ENCODE results near the gene VAV1.
A peak's percentile ranks its signal among the peaks of the same experiment; 100 is the strongest.
"Not testable (repeated sequence)": the region's sequence is repeated elsewhere in the genome, so short reads cannot be mapped to it uniquely, and the experiment has no call there.

VAV1 gene

DNA sequence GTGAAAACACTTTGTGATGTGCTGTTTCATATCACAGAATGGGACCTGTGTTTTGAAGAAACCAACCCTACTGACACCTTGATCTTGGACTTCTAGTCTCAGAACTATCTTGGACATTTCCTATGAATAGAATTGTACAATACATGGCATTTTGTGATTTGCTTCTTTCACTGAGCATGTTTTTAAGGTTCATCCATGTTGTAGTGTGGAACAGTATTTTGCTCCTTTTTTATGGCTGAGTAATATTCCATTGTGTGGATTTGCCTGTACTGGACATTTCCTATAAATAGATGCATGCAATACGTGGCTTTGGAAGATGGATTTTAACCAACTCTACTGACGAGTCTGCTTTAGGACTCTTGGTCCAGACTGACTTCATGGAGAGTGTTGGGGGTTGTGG is 46.8 kb downstream of the VAV1 start:
- DNase-seq (ENCODE audit: low spot score), result no peak

DNA sequence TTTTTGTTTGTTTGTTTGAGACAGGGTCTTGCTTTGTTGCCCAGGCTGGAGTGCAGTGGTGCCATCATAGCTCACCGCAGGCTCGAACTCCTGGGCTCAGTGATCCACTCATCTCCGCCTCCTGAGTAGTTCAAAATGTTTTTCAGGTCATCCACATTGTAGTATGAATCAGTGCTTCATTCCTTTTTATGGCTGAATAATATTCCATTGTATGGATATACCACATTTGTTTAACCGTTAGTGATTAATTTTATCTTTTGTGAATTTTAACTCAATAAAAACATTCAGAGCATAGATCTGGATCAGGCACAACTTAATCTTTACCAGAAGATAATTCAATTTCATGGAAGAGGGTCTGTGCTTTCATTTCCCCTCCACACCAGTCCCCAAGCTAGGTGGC is 47.7 kb downstream of the VAV1 start:
- no peak for DNase-seq (ENCODE audit: low spot score)

DNA sequence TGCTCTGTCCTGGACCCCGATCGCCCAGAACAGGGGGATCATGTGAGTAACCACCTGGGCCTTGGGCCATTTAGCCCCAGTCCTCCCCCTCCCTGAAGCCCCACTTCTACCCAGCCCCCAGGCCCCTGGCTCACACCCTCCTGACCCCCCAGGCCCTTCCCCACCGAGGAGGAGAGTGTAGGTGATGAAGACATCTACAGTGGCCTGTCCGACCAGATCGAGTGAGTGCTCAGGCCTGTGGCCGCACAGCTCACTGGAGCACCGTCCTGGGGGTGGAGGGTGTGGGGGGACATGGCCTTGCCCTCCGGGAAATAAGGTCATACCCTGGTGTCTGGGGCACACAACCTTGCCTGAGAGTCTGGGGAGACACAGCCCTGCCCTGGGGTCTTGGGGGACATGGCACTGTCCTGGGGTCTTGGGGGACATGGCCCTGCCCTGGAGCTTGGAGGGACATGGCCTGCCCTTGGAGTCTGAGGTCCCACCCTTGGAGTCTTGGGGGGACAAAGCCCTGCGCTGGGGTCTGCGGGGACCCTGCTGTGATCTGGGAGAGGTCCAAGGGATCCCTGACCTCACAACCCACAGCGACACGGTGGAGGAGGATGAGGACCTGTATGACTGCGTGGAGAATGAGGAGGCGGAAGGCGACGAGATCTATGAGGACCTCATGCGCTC is 49.3 kb downstream of the VAV1 start:
- no peak for DNase-seq (ENCODE audit: low spot score)

DNA sequence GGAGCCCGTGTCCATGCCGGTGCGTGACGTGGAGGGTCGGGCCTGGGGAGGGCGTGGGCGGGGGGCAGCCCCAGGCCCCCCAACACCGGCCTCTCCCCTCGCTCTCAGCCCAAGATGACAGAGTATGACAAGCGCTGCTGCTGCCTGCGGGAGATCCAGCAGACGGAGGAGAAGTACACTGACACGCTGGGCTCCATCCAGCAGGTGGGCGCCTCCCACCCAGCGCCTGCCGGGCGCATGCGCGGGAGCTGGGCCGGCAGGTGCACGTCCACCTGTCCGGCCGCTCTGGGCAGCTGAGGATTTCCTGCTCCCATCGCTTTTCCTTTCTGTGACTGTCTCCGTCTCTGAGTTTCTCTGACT is 49.8 kb downstream of the VAV1 start:
- DNase-seq (ENCODE audit: low spot score), result no peak

DNA sequence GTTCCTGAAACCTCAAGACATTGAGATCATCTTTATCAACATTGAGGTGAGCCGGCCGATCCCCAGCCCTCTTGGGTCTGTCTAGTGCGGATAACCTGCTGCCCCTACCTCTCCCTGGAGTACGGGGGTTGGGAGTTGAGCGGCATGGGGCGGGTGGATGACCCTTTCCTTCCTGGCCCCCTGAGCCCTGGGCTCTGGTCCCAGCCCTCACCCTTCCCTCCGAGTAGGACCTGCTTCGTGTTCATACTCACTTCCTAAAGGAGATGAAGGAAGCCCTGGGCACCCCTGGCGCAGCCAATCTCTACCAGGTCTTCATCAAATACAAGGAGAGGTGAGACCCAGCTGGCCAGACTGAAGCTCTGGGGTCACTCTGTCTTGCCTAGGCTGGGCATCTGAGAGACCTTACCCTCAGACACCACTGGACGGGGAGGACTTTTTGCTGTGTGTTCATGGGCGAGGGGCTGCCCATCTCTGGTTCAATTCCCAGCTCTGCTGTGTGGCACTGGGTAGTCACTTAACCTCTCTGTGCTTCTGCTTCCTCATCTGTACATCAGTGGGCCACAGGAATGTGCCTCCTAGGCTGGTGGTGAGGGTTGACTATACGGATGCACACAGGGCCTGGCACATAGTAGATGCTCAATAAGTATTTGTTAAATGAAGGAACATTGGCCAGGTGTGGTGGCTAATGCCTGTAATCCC is 52.7 kb downstream of the VAV1 start:
- no peak for DNase-seq (ENCODE audit: low spot score)

DNA sequence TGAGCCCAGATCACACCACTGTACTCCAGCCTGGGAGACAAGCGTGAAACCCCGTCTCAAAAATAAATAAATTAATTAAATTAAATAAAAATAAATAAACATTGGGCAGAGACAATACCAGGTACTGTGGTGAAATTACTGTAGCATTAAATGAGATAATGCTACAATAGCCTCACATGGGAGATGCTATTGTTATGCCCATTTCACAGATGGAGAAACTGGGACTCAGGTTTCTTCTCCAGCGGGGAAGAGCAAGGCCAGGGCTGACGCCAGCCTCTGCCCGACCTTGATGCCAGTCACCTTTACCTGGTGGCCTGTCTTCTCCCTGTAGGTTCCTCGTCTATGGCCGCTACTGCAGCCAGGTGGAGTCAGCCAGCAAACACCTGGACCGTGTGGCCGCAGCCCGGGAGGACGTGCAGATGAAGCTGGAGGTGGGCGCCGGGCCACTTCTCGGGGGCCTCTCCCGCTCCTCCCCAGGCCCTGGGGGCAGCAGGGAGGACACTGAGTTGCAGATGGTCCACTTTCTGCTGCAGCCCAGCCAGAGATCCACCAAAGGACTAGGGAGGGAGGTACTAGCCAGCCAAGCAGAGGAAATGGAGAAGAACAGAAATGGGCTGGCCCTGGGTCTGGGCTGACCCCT is 53.9 kb downstream of the VAV1 start:
- no peak for DNase-seq (ENCODE audit: low spot score)

DNA sequence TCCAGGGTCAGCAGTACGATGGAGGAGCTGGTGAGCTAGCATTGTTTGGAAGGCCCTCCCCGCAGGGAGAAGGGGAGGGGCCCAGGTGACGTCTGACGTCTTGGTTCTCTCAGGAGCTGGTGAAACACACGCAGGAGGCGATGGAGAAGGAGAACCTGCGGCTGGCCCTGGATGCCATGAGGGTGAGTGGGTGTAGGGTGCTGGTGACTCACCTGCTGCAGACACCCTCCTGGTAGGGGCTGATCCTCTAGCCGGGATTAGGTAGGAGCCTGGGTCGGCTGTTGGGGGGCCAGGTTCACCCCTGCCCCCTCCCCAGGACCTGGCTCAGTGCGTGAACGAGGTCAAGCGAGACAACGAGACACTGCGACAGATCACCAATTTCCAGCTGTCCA is 55.8 kb downstream of the VAV1 start:
- peak; percentile 26 for DNase-seq (ENCODE audit: low spot score)

DNA sequence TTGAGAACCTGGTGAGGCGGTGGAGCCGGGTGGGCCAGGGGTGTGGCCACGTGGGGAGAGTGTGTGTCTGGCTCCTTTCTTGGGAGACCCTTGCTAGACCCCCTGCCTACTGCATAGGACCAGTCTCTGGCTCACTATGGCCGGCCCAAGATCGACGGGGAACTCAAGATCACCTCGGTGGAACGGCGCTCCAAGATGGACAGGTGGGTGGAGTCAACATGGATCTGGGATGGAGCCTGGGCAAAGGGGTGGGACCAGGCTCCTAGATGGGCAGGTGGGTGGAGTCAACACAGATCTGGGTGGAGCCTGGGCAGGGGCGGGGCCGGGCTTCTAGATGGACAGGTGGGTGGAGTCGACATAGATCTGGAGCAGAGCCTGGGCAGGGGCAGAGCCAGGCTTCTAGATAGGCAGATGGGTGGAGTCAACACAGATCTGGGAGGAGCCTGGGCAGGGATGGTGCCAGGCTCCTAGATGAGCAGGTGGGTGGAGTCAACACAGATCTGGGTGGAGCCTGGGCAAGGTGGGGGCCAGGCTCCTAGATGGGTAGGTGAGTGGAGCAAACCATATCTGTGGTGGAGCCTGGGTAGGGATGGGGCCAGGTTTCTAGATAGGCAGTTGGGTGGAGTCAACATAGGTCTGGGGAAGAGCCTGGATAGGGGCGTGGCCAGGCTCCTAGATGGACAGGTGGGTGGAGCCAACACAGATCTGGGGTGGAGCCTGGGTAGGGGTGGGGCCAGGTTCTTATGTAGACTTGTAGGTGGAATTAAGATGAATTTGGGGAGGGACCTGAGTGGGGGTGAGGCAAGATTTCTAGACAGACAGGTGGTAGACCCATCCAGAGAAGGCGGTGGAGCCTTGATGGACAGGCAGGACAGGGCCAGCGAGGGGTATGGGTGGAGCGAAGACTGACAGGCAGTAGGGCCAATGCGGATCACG is 56.5 kb downstream of the VAV1 start:
- peak; percentile 16 for DNase-seq (ENCODE audit: low spot score)

DNA sequence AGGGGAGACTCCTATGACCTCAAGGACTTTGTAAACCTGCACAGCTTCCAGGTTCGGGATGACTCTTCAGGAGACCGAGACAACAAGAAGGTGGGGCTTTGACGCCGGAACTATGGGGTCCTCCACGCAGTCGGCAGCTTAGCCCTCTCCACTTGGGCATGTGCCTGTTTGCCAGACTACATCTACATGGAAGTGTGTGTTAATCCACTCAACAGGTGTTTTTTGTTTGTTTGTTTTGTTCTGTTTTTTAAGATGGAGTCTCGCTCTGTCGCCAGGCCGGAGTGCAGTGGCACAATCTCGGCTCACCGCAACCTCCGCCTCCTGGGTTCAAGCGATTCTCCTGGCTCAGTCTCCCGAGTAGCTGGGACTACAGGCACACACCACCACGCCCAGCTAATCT is 57.3 kb downstream of the VAV1 start:
- DNase-seq (ENCODE audit: low spot score), result not testable (repeated sequence)

DNA sequence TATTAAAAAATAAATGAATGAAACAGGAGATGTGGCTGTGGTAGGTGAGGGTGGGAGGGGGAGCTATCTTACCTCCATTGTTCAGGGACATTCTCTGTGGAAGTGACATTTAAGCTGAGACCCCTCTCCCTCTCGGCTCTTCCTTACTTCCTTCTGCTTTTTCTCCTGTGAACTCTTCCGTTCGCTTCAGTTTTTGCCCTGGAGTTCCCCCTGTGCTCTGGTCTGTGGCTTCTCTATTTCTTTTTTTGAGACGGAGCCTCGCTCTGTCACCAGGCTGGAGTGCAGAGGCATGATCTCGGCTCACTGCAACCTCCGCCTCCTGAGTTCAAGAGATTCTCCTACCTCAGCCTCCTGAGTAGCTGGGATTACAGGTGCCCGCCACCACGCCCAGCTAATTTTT is 58.6 kb downstream of the VAV1 start:
- DNase-seq (ENCODE audit: low spot score), result not testable (repeated sequence)

DNA sequence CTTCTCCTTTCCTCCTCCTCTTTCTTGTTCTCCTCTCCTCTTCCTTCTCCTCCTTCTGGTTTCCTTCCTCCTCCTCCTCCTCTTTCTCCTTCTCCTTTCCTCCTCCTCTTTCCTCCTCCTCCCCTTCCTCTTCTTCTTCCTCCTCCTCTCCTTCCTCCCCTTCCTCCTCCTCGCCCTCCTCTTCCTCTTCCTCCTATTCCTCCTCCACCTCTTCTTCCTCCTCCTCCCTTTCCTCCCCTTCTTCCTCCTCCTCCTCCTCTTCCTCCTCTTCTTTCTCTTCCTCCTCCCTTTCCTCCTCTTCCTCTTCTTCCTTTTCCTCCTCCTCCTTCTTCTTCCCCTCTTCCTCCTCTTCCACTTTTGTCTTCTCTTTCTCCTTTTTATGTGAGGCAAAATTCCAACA is 59.9 kb downstream of the VAV1 start:
- DNase-seq (ENCODE audit: low spot score), result no peak

DNA sequence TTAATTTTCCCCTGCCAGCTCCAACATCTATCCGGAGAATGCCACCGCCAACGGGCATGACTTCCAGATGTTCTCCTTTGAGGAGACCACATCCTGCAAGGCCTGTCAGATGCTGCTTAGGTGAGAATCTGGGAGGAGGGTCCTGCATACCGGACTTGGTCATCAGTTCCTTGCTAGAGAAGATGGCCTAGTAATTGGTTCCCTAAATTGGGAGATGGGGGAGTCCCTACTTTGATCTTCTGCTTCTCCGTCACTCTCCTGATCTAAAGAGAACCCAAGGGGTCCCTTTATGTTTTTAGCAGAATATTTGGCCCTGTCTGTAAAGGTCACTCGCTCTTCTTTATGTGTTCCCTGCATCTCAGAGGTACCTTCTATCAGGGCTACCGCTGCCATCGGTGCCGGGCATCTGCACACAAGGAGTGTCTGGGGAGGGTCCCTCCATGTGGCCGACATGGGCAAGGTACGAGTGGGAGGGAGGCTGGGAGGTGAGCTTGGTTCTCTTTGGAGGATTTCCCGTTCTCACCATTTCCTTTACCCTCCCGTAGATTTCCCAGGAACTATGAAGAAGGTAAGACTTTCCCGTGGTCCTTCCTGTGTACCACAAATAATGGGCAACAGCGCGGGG is 60.8 kb downstream of the VAV1 start:
- DNase-seq (ENCODE audit: low spot score), result no peak

DNA sequence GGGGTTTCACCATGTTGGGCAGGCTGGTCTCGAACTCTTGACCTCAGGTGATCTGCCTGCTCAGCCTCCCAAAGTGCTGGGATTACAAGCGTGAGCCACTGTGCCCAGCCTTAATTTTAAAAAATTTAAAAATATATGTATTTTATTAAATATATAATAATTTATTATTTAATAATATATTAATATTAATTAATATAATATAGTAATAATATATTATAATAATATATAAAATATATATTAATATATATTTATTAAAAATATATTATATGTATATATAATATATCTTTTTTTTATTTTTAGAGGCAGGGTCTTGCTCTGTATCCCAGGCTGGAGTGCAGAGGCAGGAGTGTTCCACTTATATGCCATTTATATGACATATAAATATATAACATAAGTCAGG is 61.9 kb downstream of the VAV1 start:
- DNase-seq (ENCODE audit: low spot score), result no peak

DNA sequence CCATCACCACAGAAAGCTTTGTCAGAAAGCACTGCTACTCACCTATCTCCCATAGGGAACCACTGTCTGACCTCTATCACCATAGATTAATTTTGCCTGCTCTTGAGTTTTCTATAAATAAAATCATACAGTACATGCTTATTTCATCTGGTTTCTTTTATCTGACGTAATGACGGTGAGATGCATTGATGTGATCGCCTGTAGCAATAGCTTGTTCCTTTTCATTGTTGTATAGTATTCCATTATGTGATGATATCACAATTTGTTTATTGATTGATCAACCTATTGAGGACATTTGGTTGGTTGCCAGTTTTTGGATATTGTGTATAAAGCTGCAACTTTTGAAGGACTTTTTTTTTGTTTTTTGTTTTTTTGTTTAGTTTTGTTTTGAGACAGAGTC is 63.0 kb downstream of the VAV1 start:
- no peak for DNase-seq (ENCODE audit: low spot score)

DNA sequence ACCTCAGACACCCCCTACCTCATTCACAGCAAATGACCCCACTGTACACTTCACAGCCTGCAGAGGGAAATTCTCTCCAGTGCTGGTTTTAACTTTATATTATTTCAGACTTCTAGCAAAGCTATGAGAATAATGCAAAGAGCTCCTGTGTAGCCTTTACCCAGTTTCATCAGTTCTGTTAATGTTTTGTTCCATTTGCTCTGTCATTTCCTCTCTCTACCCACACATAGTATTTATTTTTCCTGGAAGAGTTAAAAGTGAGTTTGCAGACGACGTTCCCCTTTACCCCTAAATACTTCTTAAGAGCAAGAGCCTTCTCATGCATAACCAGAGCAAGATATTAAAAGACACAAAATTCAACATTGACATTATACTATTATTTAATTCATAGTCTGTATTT is 65.0 kb downstream of the VAV1 start:
- no peak for DNase-seq (ENCODE audit: low spot score)

DNA sequence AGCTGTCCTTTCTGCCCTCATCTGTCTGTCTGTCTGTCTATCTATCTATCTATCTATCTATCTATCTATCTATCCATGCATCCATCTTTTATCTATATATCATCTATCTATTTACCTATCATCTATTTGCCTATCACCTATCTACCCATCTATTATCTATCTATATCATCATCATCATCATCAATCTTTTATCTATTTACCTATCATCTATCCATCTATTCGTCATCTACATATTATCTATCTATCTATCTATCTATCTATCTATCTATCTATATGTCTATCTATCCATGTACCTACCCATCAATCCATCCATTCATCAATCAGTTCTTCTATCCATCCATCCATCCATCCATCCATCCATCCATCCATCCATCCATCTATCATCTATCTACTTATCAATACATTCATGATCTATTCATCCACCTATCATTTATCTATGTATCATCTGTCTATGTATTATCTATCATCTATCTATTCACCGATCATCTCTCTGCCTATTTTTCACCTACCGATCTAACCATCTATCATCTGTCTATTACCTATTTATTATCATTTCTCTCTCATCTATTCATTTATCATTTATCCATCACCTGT is 65.7 kb downstream of the VAV1 start:
- no peak for DNase-seq (ENCODE audit: low spot score)

DNA sequence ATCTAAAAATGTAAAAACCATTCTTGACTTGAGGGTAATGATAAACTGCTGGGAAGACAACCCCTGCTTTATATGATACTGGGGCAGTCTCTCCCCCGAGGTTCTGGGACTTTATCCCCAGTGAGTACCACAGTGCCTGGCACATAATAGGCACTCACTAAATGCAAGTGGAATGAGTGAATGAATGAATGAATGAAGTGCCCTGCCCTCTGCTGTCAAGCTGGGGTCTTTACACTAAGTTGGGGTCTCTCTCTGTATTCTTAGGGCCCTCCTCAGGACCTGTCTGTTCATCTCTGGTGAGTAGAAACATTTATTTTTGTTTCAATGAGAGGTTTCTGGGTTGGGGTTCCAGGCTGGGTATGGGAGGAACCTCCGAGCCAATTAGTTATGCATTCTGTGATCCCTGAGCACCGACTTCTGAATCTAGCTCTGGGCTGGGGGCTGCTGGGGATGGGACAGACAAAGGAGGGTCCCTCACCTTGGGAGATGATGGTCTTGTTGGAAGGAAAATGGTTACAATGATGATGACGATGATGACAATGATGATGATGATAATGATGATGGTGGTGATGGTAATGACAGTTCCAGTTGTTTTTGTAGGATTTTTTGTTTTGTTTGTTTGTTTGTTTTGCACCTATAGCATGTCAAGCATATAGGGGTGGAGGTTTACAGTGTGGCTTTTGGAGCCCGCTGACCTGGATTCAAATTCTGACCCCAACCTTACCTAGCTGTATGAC is 70.5 kb downstream of the VAV1 start:
- DNase-seq (ENCODE audit: low spot score), result no peak

DNA sequence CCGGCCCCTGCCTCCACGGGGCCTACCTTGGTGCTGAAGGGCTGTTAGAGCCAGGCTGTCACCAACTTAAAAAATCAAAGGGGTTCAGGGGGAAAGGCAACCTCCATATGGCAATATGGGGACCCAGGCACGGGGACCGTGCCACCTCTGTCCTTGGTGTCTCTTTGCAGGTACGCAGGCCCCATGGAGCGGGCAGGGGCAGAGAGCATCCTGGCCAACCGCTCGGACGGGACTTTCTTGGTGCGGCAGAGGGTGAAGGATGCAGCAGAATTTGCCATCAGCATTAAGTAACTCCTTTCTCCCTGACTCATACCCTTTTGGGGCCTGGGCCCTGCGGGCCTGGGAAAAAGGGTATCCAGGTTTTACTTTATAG is 75.3 kb downstream of the VAV1 start:
- DNase-seq (ENCODE audit: low spot score), result no peak

DNA sequence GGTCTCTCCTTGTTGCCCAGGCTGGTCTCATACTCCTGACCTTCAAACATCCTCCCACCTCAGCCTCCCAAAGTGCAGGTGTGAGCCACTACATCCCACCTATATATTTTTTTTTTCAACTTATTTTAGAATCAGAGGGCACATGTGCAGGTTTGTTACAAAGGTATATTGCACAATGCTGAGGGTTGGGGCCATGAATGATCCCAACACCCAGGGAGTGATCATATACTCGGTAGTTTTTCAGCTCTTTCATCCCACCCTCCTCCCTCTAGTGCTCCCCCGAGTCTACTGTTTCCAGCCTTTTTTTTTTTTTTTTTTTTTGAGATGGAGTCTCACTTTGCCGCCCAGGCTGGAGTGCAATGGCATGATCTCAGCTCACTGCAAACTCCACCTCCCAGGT is 76.5 kb downstream of the VAV1 start:
- no peak for DNase-seq (ENCODE audit: low spot score)

DNA sequence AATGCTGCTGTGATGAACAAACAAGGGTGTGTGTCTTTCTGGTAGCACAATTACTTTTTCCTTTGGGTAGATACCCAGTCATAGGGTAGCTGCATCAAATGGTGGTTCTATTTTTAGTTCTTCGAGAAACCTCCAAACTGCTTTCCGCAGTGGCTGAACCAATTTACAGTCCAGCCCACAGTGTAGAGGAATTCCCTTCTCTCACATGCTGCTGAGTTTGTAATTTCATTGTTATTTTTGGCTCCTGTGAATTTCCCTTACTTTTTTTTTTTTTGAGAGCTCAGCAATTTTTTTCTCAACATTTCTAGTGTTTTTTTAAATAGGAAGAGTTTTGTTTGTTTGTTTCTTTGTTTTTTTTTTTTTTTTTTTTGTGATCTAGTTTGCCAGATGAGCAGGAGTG is 77.4 kb downstream of the VAV1 start:
- no peak for DNase-seq (ENCODE audit: low spot score)

DNA sequence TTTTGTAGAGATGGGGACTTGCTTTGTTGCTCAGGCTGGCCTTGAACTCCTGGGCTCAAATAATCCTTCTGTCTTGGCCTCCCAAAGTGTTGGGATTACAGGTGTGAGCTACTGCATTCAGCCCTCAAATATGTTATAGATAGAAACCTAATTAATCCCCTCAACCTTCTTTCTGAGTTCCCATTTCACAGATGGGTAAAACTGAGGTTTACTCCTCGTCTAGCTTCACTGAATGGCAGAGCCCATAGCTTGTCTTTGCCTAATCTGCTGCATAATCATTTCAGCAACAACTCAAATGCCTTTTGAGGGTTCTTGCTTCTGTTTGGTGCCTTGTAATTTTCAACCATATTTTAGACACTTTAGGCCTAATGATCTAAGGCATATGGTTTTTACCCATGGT is 78.9 kb downstream of the VAV1 start:
- DNase-seq (ENCODE audit: low spot score), result no peak
